HG03469 (cell line): ENCODE measurements around the gene NIM1K.
"Not testable (repeated sequence)": the region's sequence is repeated elsewhere in the genome, so short reads cannot be mapped to it uniquely, and the experiment has no call there.

Source experiments
- ATAC-seq: cut with Tn5 transposase; IDR thresholded peaks from one replicate; pipeline ENCODE4 v1.9.1; 2021; ENCODE audit warnings: mild to moderate bottlenecking, moderate library complexity, moderate number of reproducible peaks; ENCODE audit not compliant: unreplicated experiment

Gene NIM1K

DNA sequence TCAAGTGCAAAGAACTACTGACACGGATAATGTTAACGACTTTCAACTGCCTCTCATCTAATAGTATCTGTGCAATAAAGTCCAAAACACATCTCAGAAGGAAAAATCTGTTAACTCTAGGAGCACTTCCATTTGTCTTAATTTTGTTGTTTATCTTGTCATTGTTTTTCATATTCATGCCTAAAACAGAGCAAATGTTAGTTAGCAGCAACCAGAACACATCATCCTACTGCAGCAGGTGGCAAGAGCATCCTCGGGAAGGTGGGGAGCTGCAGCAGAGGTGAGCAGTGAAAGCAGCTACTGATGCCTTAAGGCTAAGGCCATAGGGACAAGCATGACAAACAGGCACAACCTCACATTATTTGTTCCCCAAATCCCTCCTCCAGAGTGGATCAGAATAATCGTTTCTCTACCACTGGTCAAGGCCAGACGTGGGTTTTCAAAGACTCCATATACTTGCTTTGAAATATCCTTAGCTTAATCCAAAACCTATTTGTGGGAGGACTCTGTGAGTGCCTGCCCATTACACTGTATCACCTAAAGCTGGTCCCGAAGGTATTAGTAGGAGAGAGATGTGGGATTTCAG, 120.1 kb downstream of the NIM1K start:
- no peak for ATAC-seq

DNA sequence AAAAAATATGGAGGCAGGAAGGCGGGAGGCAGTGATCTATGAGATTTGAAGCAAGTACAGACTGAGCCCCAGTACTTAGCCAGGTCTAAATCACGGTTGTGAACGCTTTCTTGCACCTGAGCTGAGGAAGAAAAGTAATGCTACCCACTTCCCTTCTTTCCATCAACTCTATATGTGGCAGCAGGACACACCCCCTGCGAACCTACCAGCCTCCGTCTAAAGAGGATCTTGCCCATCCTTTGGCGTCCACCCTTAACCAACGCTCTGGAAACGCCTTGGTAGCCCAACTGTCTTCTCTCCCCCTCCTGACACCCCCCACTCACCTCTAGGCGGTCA, 120.6 kb downstream of the NIM1K start:
- no peak for ATAC-seq

DNA sequence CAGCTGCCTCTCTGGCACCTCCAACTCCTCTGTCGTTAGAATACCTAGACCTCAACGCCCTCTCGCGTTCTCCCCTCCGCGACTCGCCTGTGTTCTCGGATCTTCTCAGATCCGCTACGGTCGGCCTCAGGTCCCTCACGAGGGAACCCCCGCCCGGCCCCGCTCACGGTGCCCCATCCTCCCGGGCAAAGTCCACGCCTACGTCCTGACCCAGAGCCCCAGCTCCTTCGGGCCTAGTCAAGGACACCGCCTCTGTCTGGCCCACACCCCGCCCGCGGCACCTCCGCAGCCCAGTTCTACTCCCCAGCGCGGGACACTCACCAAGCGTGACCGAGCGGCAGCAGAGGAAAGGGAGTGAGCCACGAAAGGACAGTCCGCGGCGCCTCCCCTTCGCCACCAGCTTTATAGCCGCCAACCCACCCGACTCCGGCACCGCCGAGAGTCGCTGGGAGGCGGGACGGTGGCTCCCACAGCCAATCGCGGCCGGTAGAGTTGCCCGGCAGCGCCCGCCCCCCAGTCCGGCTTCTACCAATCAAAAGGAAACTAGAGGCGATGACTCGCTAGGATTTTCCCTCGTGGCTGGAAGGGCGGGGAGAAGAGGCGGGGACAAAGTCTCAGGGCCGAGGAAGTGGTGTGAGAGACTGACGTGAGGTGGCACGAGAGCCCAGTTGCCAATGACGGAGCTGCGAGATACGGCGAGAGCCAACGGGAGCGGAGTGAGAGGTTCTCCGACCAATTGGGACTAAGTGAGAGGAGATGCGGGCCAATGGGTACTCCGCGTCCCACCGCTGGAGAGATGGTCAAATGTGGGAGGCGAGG, 121.2 kb downstream of the NIM1K start, which contains the start of gene HMGCS1:
TSS of gene HMGCS1 (minus strand) at position 378 of the 819 bp plus-strand sequence. CDS start 14,447 bp downstream, outside the sequence.
- ATAC-seq: peak; percentile 95

DNA sequence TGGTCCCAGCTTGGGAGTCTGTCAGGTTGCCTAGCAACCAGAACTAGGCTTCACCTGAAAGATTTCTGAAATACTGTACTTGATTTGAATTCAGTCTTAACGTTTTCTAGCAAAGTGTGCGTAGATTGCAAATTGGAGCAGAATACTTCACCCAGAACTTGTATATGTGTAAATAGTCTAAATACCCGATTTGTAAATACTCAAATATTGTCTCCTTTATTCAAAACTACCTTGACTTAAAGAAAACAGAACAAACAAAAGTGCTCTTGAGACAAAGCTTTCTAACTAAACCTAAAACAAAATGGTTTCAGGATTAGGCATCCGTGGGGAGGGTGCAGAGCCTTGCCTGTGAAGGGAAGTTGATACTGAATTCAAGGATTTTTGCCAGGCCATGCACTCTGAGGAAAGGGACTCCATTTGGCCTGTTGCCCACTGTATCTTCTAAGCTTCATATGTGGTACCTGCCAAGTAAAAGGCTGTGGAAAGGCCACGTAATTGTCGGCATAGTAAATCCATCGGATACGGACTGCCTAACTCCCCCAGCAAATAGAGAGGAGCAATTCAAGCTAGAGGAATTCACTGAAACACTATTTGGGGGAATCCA, 121.9 kb downstream of the NIM1K start:
- no peak for ATAC-seq

DNA sequence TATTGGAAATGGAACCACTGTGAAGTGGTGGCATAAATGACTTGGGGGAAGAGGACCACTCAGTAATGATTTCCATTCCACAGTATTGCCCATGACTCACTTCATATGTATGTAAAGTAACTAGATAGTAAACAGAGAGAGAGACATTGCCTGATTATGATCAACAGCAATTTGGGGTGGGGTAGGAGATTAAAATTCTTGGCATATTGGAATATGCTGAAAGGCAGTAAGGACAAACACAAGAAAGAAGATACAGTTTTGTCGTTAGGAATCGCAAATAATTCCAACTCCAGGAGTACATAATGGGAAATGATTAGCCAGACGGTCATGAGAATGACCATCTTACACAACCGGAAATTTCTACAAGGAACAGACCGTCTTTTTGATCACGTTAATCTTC, 122.7 kb downstream of the NIM1K start:
- no peak for ATAC-seq

DNA sequence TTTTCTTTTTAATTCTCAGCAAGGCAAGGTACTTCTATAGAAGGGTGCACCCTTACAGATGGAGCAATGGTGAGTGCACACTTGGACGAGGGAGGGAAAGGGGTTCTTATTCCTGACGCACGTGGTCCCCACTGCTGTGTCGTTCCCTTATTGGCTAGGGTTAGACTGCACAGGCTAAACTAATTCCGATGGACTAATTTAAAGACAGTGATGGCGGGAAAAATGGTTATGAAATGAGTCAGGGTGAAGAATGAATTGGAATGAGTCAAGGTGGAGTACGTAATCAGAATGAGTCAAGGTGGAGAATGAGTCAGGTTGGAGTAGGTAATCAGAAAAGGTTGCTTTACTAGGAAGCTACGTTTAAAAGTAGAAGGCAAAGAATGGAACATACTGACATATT, 123.2 kb downstream of the NIM1K start:
- no peak for ATAC-seq

DNA sequence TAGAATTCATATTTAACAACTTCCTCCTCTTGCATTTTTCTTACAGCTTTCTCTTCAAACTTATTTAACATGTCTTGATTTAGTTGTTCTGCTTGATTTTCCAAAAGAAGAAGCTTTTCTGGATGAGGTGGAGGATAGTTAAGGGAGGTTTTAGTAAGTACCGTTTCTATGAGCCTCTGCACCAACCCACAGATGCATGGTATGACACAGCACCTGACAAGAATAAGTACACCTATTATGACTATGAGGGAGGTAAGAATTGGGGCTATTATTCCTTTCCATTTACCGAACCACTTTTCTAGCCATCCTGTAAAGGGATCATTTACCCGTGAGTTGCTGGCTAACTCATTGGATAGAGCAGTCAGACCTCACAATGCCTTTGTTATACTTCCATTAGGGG, 123.7 kb downstream of the NIM1K start:
- ATAC-seq: no peak

DNA sequence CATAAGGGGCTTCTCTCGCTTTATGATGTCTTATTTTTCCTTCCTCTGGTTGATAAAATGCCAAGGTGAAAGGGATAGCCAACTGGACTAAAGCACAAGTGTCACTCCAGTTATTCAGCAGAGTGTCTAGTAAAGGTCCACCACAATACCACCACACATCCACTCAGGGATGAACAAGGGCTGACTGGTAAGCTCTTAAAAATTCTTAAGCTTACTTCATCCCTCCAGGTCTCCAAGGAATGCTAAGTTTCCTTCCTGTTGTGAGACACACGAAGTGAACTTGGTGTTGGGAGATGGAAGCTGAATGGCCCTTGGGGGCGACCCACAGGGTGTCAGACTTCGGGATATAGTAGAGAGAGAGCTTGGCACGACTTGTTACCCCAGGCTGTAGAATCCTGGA, 124.4 kb downstream of the NIM1K start:
- ATAC-seq: no peak

DNA sequence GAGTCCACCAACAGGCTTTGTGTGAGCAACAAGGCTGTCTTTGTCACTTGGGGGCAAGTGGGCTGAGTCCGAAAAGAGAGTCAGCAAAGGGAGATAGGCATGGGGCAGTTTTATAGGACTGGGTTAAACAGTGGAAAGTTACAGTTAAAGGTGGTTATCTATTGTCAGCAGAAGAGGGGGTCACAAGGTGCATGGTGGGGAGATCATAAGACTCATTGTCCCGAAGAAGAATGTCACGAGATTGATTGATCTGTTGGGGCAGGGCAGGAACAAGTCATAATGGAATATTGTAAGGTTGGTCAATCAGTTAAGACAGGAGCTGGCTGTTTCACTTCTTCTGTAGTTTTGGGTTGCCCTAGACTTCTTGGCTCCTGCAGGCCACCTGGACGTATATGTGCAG, 128.8 kb downstream of the NIM1K start:
- no peak for ATAC-seq

DNA sequence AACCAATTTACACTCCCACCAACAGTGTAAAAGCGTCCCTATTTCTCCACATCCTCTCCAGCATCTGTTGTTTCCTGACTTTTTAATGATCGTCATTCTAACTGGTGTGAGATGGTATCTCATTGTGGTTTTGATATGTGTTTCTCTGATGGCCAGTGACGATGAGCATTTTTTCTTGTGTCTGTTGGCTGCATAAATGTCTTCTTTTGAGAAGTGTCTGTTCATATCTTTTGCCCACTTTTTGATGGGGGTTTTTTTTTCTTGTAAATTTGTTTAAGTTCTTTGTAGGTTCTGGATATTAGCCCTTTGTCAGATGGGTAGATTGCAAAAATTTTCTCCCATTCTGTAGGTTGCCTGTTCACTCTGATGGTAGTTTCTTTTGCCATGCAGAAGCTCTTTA, 131.5 kb downstream of the NIM1K start:
- not testable (repeated sequence) for ATAC-seq

DNA sequence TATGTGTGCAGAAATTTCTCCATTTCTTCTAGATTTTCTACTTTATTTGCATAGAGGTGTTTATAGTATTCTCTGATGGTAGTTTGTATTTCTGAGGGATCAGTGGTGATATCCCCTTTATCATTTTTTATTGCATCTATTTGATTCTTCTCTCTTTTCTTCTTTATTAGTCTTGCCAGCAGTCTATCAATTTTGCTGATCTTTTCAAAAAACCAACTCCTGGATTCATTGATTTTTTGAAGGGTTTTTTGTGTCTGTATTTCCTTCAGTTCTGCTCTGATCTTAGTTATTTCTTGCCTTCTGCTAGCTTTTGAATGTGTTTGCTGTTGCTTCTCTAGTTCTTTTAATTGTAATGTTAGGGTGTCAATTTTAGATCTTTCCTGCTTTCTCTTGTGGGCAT, 133.6 kb downstream of the NIM1K start:
- ATAC-seq: not testable (repeated sequence)
